ACC112 (cell line): Measurements from ENCODE around the gene NEO1.
"Not testable (repeated sequence)": the region's sequence is repeated elsewhere in the genome, so short reads cannot be mapped to it uniquely, and the experiment has no call there.

Experiments used
- H2AFZ ChIP-seq: fragments of 200-600 bp; sonication (generic); one replicate; pipeline ENCODE4 v1.6.0; 2017; ENCODE audit warnings: antibody characterized with exemption, low read length; ENCODE audit not compliant: unreplicated experiment
- H3K27ac ChIP-seq: fragments of 200-600 bp; sonication (generic); 2 replicates; pipeline ENCODE4 v1.5.1; 2014; ENCODE audit warnings: low read depth, mild to moderate bottlenecking, antibody characterized with exemption, low read length, moderate library complexity
- H3K27me3 ChIP-seq: fragments of 200-600 bp; sonication (generic); 2 replicates; pipeline ENCODE4 v1.6.1; 2014; ENCODE audit warnings: mild to moderate bottlenecking, antibody characterized with exemption, low read length, moderate library complexity, mixed read lengths; ENCODE audit not compliant: insufficient read depth
- H3K36me3 ChIP-seq: fragments of 200-600 bp; sonication (generic); 2 replicates; pipeline ENCODE4 v1.6.1; 2016; ENCODE audit warnings: mild to moderate bottlenecking, antibody characterized with exemption, low read length, moderate library complexity, mixed read lengths; ENCODE audit not compliant: insufficient read depth
- H3K4me1 ChIP-seq: fragments of 200-600 bp; sonication (generic); one replicate; pipeline ENCODE4 v1.6.1; 2016; ENCODE audit warnings: low read length, mixed read lengths; ENCODE audit not compliant: insufficient read depth, unreplicated experiment, control insufficient read depth
- H3K4me3 ChIP-seq: fragments of 200-600 bp; sonication (generic); 2 replicates; pipeline ENCODE4 v1.5.1; 2014; ENCODE audit warnings: mild to moderate bottlenecking, low read depth, low read length
- H3K79me2 ChIP-seq: fragments of 200-600 bp; sonication (generic); one replicate; pipeline ENCODE4 v1.6.0; 2016; ENCODE audit warnings: low read length; ENCODE audit not compliant: control insufficient read depth, unreplicated experiment, insufficient read depth

Gene NEO1

GRCh38 chr15:73283366-73283962 is 231.2 kb downstream of the NEO1 start:
- Histone ChIP-seq H3K4me1 (peaks cover 7% of the 10 kb centered on the region), H3K36me3 (no peaks in the 10 kb centered on the region), H3K27me3 (no peaks in the 10 kb centered on the region), H3K27ac (no peak overlapping the region), H3K79me2 (no peaks in the 10 kb centered on the region), H3K4me3 (no peak overlapping the region), H2AFZ (no peak overlapping the region)

GRCh38 chr15:73284090-73284716 is 231.9 kb downstream of the NEO1 start:
- Histone ChIP-seq H3K27me3 (no peaks in the 10 kb centered on the region), H3K4me1 (peaks cover 7% of the 10 kb centered on the region), H3K4me3 (no peak overlapping the region), H3K27ac (no peak overlapping the region), H2AFZ (no peak overlapping the region), H3K79me2 (no peaks in the 10 kb centered on the region), H3K36me3 (no peaks in the 10 kb centered on the region)

GRCh38 chr15:73286311-73286710 is 234.0 kb downstream of the NEO1 start:
- no peak overlapping the region for H3K4me3 ChIP-seq
- no peak overlapping the region for H3K27ac ChIP-seq
- H3K36me3 ChIP-seq = no peaks in the 10 kb centered on the region
- peaks cover 7% of the 10 kb centered on the region for H3K4me1 ChIP-seq
- H2AFZ ChIP-seq = no peak overlapping the region
- no peaks in the 10 kb centered on the region for H3K79me2 ChIP-seq
- H3K27me3 ChIP-seq = no peaks in the 10 kb centered on the region

- no peak overlapping the region for H2AFZ ChIP-seq
- no peak overlapping the region for H3K27ac ChIP-seq
Observed at GRCh38 chr15:73287019-73287418, 234.8 kb downstream of the NEO1 start.

GRCh38 chr15:73291441-73291840 is 239.2 kb downstream of the NEO1 start:
- H3K36me3 ChIP-seq = no peaks in the 10 kb centered on the region
- no peak overlapping the region for H3K4me3 ChIP-seq
- no peaks in the 10 kb centered on the region for H3K79me2 ChIP-seq
- no peak overlapping the region for H2AFZ ChIP-seq
- peaks cover 9% of the 10 kb centered on the region for H3K4me1 ChIP-seq
- no peaks in the 10 kb centered on the region for H3K27me3 ChIP-seq
- no peak overlapping the region for H3K27ac ChIP-seq

More at GRCh38 chr15:73287019-73287418, 234.8 kb downstream of the NEO1 start:
- H3K4me3 ChIP-seq = no peak overlapping the region
- no peaks in the 10 kb centered on the region for H3K27me3 ChIP-seq
- no peaks in the 10 kb centered on the region for H3K36me3 ChIP-seq
- H3K79me2 ChIP-seq = no peaks in the 10 kb centered on the region
- peaks cover 7% of the 10 kb centered on the region for H3K4me1 ChIP-seq

GRCh38 chr15:73293773-73294172 is 241.5 kb downstream of the NEO1 start:
- Histone ChIP-seq H3K79me2 (no peaks in the 10 kb centered on the region), H3K4me3 (no peak overlapping the region), H3K36me3 (no peaks in the 10 kb centered on the region), H2AFZ (no peak overlapping the region), H3K27ac (no peak overlapping the region), H3K27me3 (no peaks in the 10 kb centered on the region), H3K4me1 (peaks cover 9% of the 10 kb centered on the region)

GRCh38 chr15:73295630-73296286 is 243.5 kb downstream of the NEO1 start:
- no peaks in the 10 kb centered on the region for H3K36me3 ChIP-seq
- no peaks in the 10 kb centered on the region for H3K27me3 ChIP-seq
- H3K79me2 ChIP-seq = no peaks in the 10 kb centered on the region
- no peak overlapping the region for H2AFZ ChIP-seq
- no peak overlapping the region for H3K27ac ChIP-seq
- H3K4me1 ChIP-seq = peaks cover 9% of the 10 kb centered on the region
- no peak overlapping the region for H3K4me3 ChIP-seq

GRCh38 chr15:73296609-73297353 is 244.5 kb downstream of the NEO1 start:
- Histone ChIP-seq H3K27me3 (no peaks in the 10 kb centered on the region), H3K36me3 (no peaks in the 10 kb centered on the region), H3K27ac (no peak overlapping the region), H2AFZ (no peak overlapping the region), H3K79me2 (no peaks in the 10 kb centered on the region), H3K4me1 (peaks cover 9% of the 10 kb centered on the region), H3K4me3 (no peak overlapping the region)

GRCh38 chr15:73298522-73299245 is 246.4 kb downstream of the NEO1 start:
- no peaks in the 10 kb centered on the region for H3K36me3 ChIP-seq
- H2AFZ ChIP-seq = no peak overlapping the region
- H3K27ac ChIP-seq = no peak overlapping the region
- no peaks in the 10 kb centered on the region for H3K79me2 ChIP-seq
- no peak overlapping the region for H3K4me3 ChIP-seq
- H3K4me1 ChIP-seq = peaks cover 9% of the 10 kb centered on the region
- no peaks in the 10 kb centered on the region for H3K27me3 ChIP-seq

GRCh38 chr15:73300286-73300685 is 248.0 kb downstream of the NEO1 start:
- not testable (repeated sequence) for H3K27me3 ChIP-seq, H3K4me1 ChIP-seq, H3K4me3 ChIP-seq, H3K36me3 ChIP-seq, H3K27ac ChIP-seq, H3K79me2 ChIP-seq, H2AFZ ChIP-seq
